Endodermal cell (in vitro differentiated cells): ENCODE data around the gene TDRKH. TPM values are rescaled to one million over a fixed set of nuclear protein-coding genes. Genes with fewer than 3 reads are reported as not detected.

Experiments used
- DNase-seq: peaks from one replicate; pipeline ENCODE4 v3.0.0-alpha.2; 2017
- H3K27ac ChIP-seq: 2 replicates; pipeline ENCODE4 v1.5.1; 2013; ENCODE audit warnings: mild to moderate bottlenecking, low read depth, low read length, moderate library complexity
- H3K27me3 ChIP-seq: 2 replicates; pipeline ENCODE4 v1.6.1; 2013; ENCODE audit warnings: mild to moderate bottlenecking, low read length, moderate library complexity; ENCODE audit not compliant: insufficient read depth, control insufficient read depth, poor library complexity, severe bottlenecking
- H3K36me3 ChIP-seq: 2 replicates; pipeline ENCODE4 v1.7.0; 2013; ENCODE audit warnings: mild to moderate bottlenecking, low read length, moderate library complexity; ENCODE audit not compliant: control insufficient read depth, insufficient read depth
- H3K4me1 ChIP-seq: one replicate; pipeline ENCODE4 v1.7.0; 2013; ENCODE audit warnings: low read length; ENCODE audit not compliant: control insufficient read depth, insufficient read depth
- H3K4me3 ChIP-seq: 2 replicates; pipeline ENCODE4 v1.5.1; 2013; ENCODE audit warnings: mild to moderate bottlenecking, low read length, moderate library complexity
- H3K9ac ChIP-seq: 2 replicates; pipeline ENCODE4 v1.6.1; 2013; ENCODE audit warnings: mild to moderate bottlenecking, low read length, moderate library complexity; ENCODE audit not compliant: poor library complexity, severe bottlenecking; ENCODE audit errors: extremely low read depth
- H3K9me3 ChIP-seq: 2 replicates; pipeline ENCODE4 v1.6.1; 2013; ENCODE audit warnings: mild to moderate bottlenecking, low read length, moderate library complexity; ENCODE audit not compliant: control insufficient read depth
- H3K27ac Mint-ChIP-seq: 2 replicates; pipeline ENCODE4 v1.8.0; 2020; ENCODE audit warnings: mixed read lengths
- H3K27me3 Mint-ChIP-seq: 2 replicates; pipeline ENCODE4 v1.8.0; 2021; ENCODE audit warnings: mild to moderate bottlenecking, mixed read lengths; ENCODE audit not compliant: insufficient read depth
- H3K36me3 Mint-ChIP-seq: 2 replicates; pipeline ENCODE4 v1.8.0; 2020; ENCODE audit warnings: low read depth, mixed read lengths
- H3K4me1 Mint-ChIP-seq: 2 replicates; pipeline ENCODE4 v1.8.0; 2020; ENCODE audit warnings: mixed read lengths
- H3K4me3 Mint-ChIP-seq: 2 replicates; pipeline ENCODE4 v1.8.0; 2020; ENCODE audit warnings: mild to moderate bottlenecking, moderate library complexity, mixed read lengths
- H3K9me3 Mint-ChIP-seq: 2 replicates; pipeline ENCODE4 v1.8.0; 2020; ENCODE audit warnings: mild to moderate bottlenecking, mixed read lengths
- CTCF ChIP-seq: fragments of 200-600 bp; sonication (generic); conservative IDR thresholded peaks from 2 replicates; pipeline ENCODE4 v1.5.0; 2021; ENCODE audit warnings: antibody characterized with exemption, mild to moderate bottlenecking
- WGBS, 2 experiments: methylation state at CpG; one replicate each; pipeline versions ENCODE4 v1.1.5 to v1.1.7; 2013; ENCODE audit warnings: missing lambda C conversion rate in 2 of 2, mixed read lengths in 1 of 2; ENCODE audit not compliant: insufficient coverage in 1 of 2, insufficient read length in 1 of 2; 5-methylcytosine and 5-hydroxymethylcytosine counted together
- total RNA-seq, 2 donors: library from RNA; stranded (reverse); fragmentation: NEBNext Ultra II Directional in 1 of 2; extraction: Animal tissue kit (Norgen Biotek cat#: 25700) in 1 of 2; gene quantifications; 2 replicates in 1 of 2; 3 replicates in 1 of 2; pipeline ENCODE4 v1.2.1, GENCODE V29; 2021

The TDRKH gene
- total RNA-seq, 2 donors from 2014 or later = 14.9 to 15.0 TPM

- H3K27ac Mint-ChIP-seq = no peak overlapping the region
- no peak overlapping the region for H3K4me3 Mint-ChIP-seq
- no peak overlapping the region for H3K4me3 ChIP-seq
- H3K9me3 ChIP-seq = no peaks in the 10 kb centered on the region
- H3K4me1 ChIP-seq = no peaks in the 10 kb centered on the region
- no peak for TF ChIP-seq CTCF
- DNase-seq = no peak
- no peak overlapping the region for H3K27ac ChIP-seq
- H3K27me3 Mint-ChIP-seq = peaks cover 12% of the 10 kb centered on the region
- H3K9ac ChIP-seq = no peak overlapping the region
- 91 to 92% methylated on average over 4 to 8 of the region's 8 CpGs for WGBS, 2 experiments
- H3K36me3 ChIP-seq = no peaks in the 10 kb centered on the region
- H3K9me3 Mint-ChIP-seq = no peaks in the 10 kb centered on the region
- no peaks in the 10 kb centered on the region for H3K36me3 Mint-ChIP-seq
- H3K27me3 ChIP-seq = no peaks in the 10 kb centered on the region
- no peaks in the 10 kb centered on the region for H3K4me1 Mint-ChIP-seq
Measured at GRCh38 chr1:151800830-151801229, 10.5 kb upstream of the TDRKH start.

- Mint-ChIP-seq H3K27me3 (peaks cover 12% of the 10 kb centered on the region), H3K4me1 (no peaks in the 10 kb centered on the region), H3K36me3 (no peaks in the 10 kb centered on the region), H3K4me3 (no peak overlapping the region), H3K27ac (no peak overlapping the region), H3K9me3 (no peaks in the 10 kb centered on the region)
- no peak for DNase-seq
- 52 to 70% methylated on average over 7 to 9 of the region's 9 CpGs for WGBS, 2 experiments
- H3K4me3 ChIP-seq = no peak overlapping the region
- H3K27me3 ChIP-seq = no peaks in the 10 kb centered on the region
- H3K9ac ChIP-seq = no peak overlapping the region
- H3K4me1 ChIP-seq = no peaks in the 10 kb centered on the region
- no peaks in the 10 kb centered on the region for H3K36me3 ChIP-seq
- H3K9me3 ChIP-seq = no peaks in the 10 kb centered on the region
- no peak for TF ChIP-seq CTCF
- no peak overlapping the region for H3K27ac ChIP-seq
Measured at GRCh38 chr1:151799179-151800022, 9.1 kb upstream of the TDRKH start.

GRCh38 chr1:151798571-151798970 is 8.3 kb upstream of the TDRKH start:
- DNase-seq = no peak
- Histone ChIP-seq H3K9ac (no peak overlapping the region), H3K36me3 (no peaks in the 10 kb centered on the region), H3K4me1 (no peaks in the 10 kb centered on the region), H3K4me3 (no peak overlapping the region), H3K9me3 (no peaks in the 10 kb centered on the region), H3K27me3 (no peaks in the 10 kb centered on the region), H3K27ac (no peak overlapping the region)
- 83 to 92% methylated on average over 1 to 5 of the region's 5 CpGs for WGBS, 2 experiments
- TF ChIP-seq CTCF = no peak
- Mint-ChIP-seq H3K9me3 (no peaks in the 10 kb centered on the region), H3K27me3 (peaks cover 6% of the 10 kb centered on the region), H3K27ac (no peak overlapping the region), H3K4me1 (no peaks in the 10 kb centered on the region), H3K36me3 (no peaks in the 10 kb centered on the region), H3K4me3 (no peak overlapping the region)
